Measurements from ENCODE around the gene INHA. TPM values are rescaled to one million over a fixed set of nuclear protein-coding genes. Genes with fewer than 3 reads are reported as not detected.

INHA gene
- total and polyA plus RNA-seq, 5 experiments from 2014 or later: not detected

Small RNA genes within 50 kb of the gene (microRNA-seq; reads per million reads assigned to microRNA genes)
- gene MIR3132 (ENCODE audit: borderline microRNAs expressed): not detected

Other genes starting within 250 kb of the INHA start
- not detected for gene RESP18, start 239.6 kb upstream of the INHA start, total RNA-seq
- gene RESP18, start 239.6 kb upstream of the INHA start, polyA plus RNA-seq: not detected
- gene DNPEP, start 184.4 kb upstream of the INHA start, total RNA-seq: 10 to 100 TPM; 81.9 to 89.1 TPM
- 10 to 100 TPM; 51.2 to 62.6 (median 53.1) TPM for gene DNPEP, start 184.4 kb upstream of the INHA start, polyA plus RNA-seq
- not detected for gene DES, start 153.9 kb upstream of the INHA start, total RNA-seq
- gene DES, start 153.9 kb upstream of the INHA start, polyA plus RNA-seq: not detected
- gene SPEG, start 137.5 kb upstream of the INHA start, total RNA-seq: 10 to 100 TPM; 20.3 to 22.5 TPM
- 1 to 10 TPM; 1.6 to 3.0 (median 2.7) TPM for gene SPEG, start 137.5 kb upstream of the INHA start, polyA plus RNA-seq
- 10 to 100 TPM; 22.5 to 26.9 TPM for gene GMPPA, start 73.4 kb upstream of the INHA start, total RNA-seq
- 10 to 100 TPM; 12.1 to 22.0 (median 17.0) TPM for gene GMPPA, start 73.4 kb upstream of the INHA start, polyA plus RNA-seq
- under 1 TPM; 0.21 to 0.30 TPM for gene ASIC4, start 57.8 kb upstream of the INHA start, total RNA-seq
- gene ASIC4, start 57.8 kb upstream of the INHA start, polyA plus RNA-seq: not detected
- 1 to 10 TPM; 3.7 to 3.8 TPM for gene CHPF, start 28.5 kb upstream of the INHA start, total RNA-seq
- 1 to 10 TPM; 3.8 to 4.2 (median 4.2) TPM for gene CHPF, start 28.5 kb upstream of the INHA start, polyA plus RNA-seq
- under 1 TPM; 0.36 to 0.49 TPM for gene TMEM198, start 28.3 kb upstream of the INHA start, total RNA-seq
- gene TMEM198, start 28.3 kb upstream of the INHA start, polyA plus RNA-seq: under 1 TPM in 1 of 3 donors, not detected in 2; 0.21 TPM
- gene OBSL1, start 771 bp upstream of the INHA start, total RNA-seq: 1 to 10 TPM in 1 of 2 experiments, under 1 TPM in 1; 0.96 to 1.1 TPM
- not detected for gene OBSL1, start 771 bp upstream of the INHA start, polyA plus RNA-seq
- gene STK11IP, start 25.5 kb downstream of the INHA start, total RNA-seq: 10 to 100 TPM; 42.7 to 50.2 TPM
- 1 to 10 TPM; 5.4 to 9.3 (median 6.6) TPM for gene STK11IP, start 25.5 kb downstream of the INHA start, polyA plus RNA-seq
- gene SLC4A3, start 55.3 kb downstream of the INHA start, total RNA-seq: under 1 TPM; 0.19 to 0.36 TPM
- gene SLC4A3, start 55.3 kb downstream of the INHA start, polyA plus RNA-seq: not detected

Data from naive thymus-derived CD8-positive, alpha-beta T cell (primary cell).